Gastrocnemius medialis (tissue), 4 donors: ENCODE measurements around the gene TAF11L13.

Source experiments
- POLR2A ChIP-seq, 2 donors: fragments of 450-650 bp; IDR thresholded peaks; one replicate each; pipeline ENCODE4 v1.6.1; 2017; ENCODE audit warnings: antibody characterized with exemption in 2 of 2, mild to moderate bottlenecking in 2 of 2, moderate library complexity in 2 of 2
- TF ChIP-seq, protein P1 (sequence below), 5 experiments: fragments of 450-650 bp in 3 of 5; fragments of 200-600 bp in 2 of 5; sonication (generic) in 2 of 5; IDR thresholded peaks in 4 of 5; conservative IDR thresholded peaks in 1 of 5; 1 replicate in 4 of 5; 2 replicates in 1 of 5; pipeline ENCODE4 v1.5.1; 2016 to 2019; ENCODE audit warnings: antibody characterized with exemption in 5 of 5, mild to moderate bottlenecking in 3 of 5, moderate library complexity in 3 of 5

DNA sequence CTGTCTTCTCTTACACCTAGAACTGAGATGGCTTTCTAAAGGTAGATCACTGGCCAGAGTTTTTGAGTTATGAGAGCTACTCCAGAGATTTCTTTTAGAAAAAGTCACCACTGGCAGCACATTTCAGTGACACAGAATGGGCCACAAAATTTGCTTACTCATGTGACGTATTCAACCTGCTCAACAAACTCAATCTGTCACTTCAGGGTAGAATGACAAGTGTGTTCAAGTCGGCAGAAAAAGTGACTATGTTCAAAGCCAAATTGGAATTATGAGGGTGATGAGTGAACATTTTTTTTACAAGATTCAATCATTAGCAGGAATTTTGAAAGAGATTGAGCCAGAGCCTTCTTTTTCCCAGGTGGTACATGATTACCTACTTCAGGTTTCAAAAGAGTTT is 48.8 kb downstream of the TAF11L13 start:
- TF ChIP-seq, protein P1, sequence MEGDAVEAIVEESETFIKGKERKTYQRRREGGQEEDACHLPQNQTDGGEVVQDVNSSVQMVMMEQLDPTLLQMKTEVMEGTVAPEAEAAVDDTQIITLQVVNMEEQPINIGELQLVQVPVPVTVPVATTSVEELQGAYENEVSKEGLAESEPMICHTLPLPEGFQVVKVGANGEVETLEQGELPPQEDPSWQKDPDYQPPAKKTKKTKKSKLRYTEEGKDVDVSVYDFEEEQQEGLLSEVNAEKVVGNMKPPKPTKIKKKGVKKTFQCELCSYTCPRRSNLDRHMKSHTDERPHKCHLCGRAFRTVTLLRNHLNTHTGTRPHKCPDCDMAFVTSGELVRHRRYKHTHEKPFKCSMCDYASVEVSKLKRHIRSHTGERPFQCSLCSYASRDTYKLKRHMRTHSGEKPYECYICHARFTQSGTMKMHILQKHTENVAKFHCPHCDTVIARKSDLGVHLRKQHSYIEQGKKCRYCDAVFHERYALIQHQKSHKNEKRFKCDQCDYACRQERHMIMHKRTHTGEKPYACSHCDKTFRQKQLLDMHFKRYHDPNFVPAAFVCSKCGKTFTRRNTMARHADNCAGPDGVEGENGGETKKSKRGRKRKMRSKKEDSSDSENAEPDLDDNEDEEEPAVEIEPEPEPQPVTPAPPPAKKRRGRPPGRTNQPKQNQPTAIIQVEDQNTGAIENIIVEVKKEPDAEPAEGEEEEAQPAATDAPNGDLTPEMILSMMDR (IDR thresholded peaks at IDR 0.05 in 4 of 5, conservative IDR thresholded peaks at IDR 0.05 in 1 of 5), result no peak
- no peak for TF ChIP-seq POLR2A (IDR thresholded peaks at IDR 0.05)
